ENCODE results near the gene ADGRF1.

Gene ADGRF1

GRCh38 chr6:46973029-46973428, 69.1 kb downstream of the ADGRF1 start:
- no peak for DNase-seq

GRCh38 chr6:46972531-46972930, 69.6 kb downstream of the ADGRF1 start:
- no peak for DNase-seq

- DNase-seq, result no peak
These were observed 72.9 kb downstream of the ADGRF1 start for GRCh38 chr6:46969206-46969605.

GRCh38 chr6:46967826-46968349, 74.2 kb downstream of the ADGRF1 start:
- DNase-seq, result no peak

GRCh38 chr6:46964716-46965519, 77.2 kb downstream of the ADGRF1 start:
- no peak for DNase-seq

- DNase-seq, result no peak
These were observed 78.5 kb downstream of the ADGRF1 start for GRCh38 chr6:46963626-46964025.

- DNase-seq, result no peak
These were observed 79.1 kb downstream of the ADGRF1 start for GRCh38 chr6:46963039-46963438.

- no peak for DNase-seq
These were observed 80.4 kb downstream of the ADGRF1 start for GRCh38 chr6:46961711-46962110.

- DNase-seq, result no peak
These were observed 80.9 kb downstream of the ADGRF1 start for GRCh38 chr6:46961232-46961631.

GRCh38 chr6:46959419-46959818, 82.7 kb downstream of the ADGRF1 start:
- DNase-seq, result no peak

GRCh38 chr6:46956409-46956808, 85.7 kb downstream of the ADGRF1 start:
- DNase-seq, result no peak

GRCh38 chr6:46954837-46955451, 87.2 kb downstream of the ADGRF1 start:
- DNase-seq, result peak; percentile 80

- no peak for DNase-seq
These were observed 88.2 kb downstream of the ADGRF1 start for GRCh38 chr6:46953921-46954320.

- no peak for DNase-seq
These were observed 92.4 kb downstream of the ADGRF1 start for GRCh38 chr6:46949632-46950280.

GRCh38 chr6:46948699-46949098, 93.4 kb downstream of the ADGRF1 start:
- no peak for DNase-seq
